HepG2 (cell line): ENCODE measurements around the gene REM2. TPM values are rescaled to one million over a fixed set of nuclear protein-coding genes. Genes with fewer than 3 reads are reported as not detected.

Experiments used
- ATF2 ChIP-seq: sonication (generic); formaldehyde crosslinking; IDR thresholded peaks from 2 replicates; pipeline ENCODE4 v1.4.0; 2020; ENCODE audit warnings: missing genetic modification reagents
- ATF7 ChIP-seq, 2 experiments: fragments of 450-650 bp in 1 of 2; sonication (generic) in 1 of 2; formaldehyde crosslinking in 1 of 2; IDR thresholded peaks; 2 replicates each; pipeline versions ENCODE4 v1.4.0 to v1.6.1; 2016 to 2020; ENCODE audit warnings: antibody characterized with exemption in 1 of 2, mild to moderate bottlenecking in 1 of 2, missing genetic modification reagents in 1 of 2
- FOXC1 ChIP-seq: sonication (generic); formaldehyde crosslinking; IDR thresholded peaks from 2 replicates; pipeline ENCODE4 v1.8.0; 2022; ENCODE audit warnings: mild to moderate bottlenecking, missing genetic modification reagents, borderline replicate concordance
- FOXP1 ChIP-seq, 2 experiments: fragments of 450-650 bp in 1 of 2; IDR thresholded peaks; 2 replicates each; pipeline ENCODE4 v1.6.1; 2017 to 2018; ENCODE audit warnings: antibody characterized with exemption in 1 of 2
- FUBP1 ChIP-seq: sonication (generic); formaldehyde crosslinking; IDR thresholded peaks from 2 replicates; pipeline ENCODE4 v1.5.1; 2020; ENCODE audit warnings: missing genetic modification reagents, mild to moderate bottlenecking, borderline replicate concordance
- KAT7 ChIP-seq: IDR thresholded peaks from 2 replicates; pipeline ENCODE4 v1.6.1; 2018; ENCODE audit warnings: borderline replicate concordance, missing compliant biosample characterization
- KIAA2018 ChIP-seq: sonication (generic); formaldehyde crosslinking; IDR thresholded peaks from 2 replicates; pipeline ENCODE4 v1.5.0; 2020; ENCODE audit warnings: mild to moderate bottlenecking, missing genetic modification reagents, borderline replicate concordance
- NFE2L1 ChIP-seq: sonication (generic); formaldehyde crosslinking; IDR thresholded peaks from 2 replicates; pipeline ENCODE4 v1.4.0; 2020; ENCODE audit warnings: missing genetic modification reagents, mild to moderate bottlenecking, borderline replicate concordance
- PRMT3 ChIP-seq: sonication (generic); formaldehyde crosslinking; IDR thresholded peaks from 2 replicates; pipeline ENCODE4 v1.8.1; 2022; ENCODE audit warnings: low read depth, mild to moderate bottlenecking, moderate library complexity, missing genetic modification reagents, borderline replicate concordance
- RBM22 ChIP-seq: fragments of 200-400 bp; formaldehyde crosslinking; optimal IDR thresholded peaks from 2 replicates; pipeline ENCODE3; 2017; ENCODE audit warnings: mild to moderate bottlenecking, low read length, moderate library complexity
- TP53 ChIP-seq: sonication (generic); formaldehyde crosslinking; conservative IDR thresholded peaks from 2 replicates; pipeline ENCODE4 v1.4.0; 2020; ENCODE audit warnings: missing genetic modification reagents
- ZNF510 ChIP-seq: sonication (generic); formaldehyde crosslinking; IDR thresholded peaks from 2 replicates; pipeline ENCODE4 v1.4.0; 2020; ENCODE audit warnings: low read depth, mild to moderate bottlenecking, missing genetic modification reagents
- ZNF83 ChIP-seq: sonication (generic); formaldehyde crosslinking; IDR thresholded peaks from 2 replicates; pipeline ENCODE4 v1.4.0; 2020; ENCODE audit warnings: missing genetic modification reagents, mild to moderate bottlenecking, borderline replicate concordance
- polyA plus RNA-seq, 8 experiments: library from polyadenylated mRNA; depleted of rRNA in 3 of 8; stranded (reverse) in 7 of 8; unstranded in 1 of 8; fragments of >200 nt; fragmentation: Illumina TruSeq in 4 of 8; extraction: Trizol in 4 of 8; gene quantifications; 2 replicates each; pipeline versions ENCODE4 v1.2.1 to v1.2.3, GENCODE V29; 2011 to 2016; ENCODE audit warnings: low read depth in 4 of 8, missing spikeins in 1 of 8, mixed read lengths in 1 of 8; ENCODE audit not compliant: insufficient read depth in 1 of 8
- total RNA-seq, 5 experiments: library from RNA; depleted of rRNA; stranded (reverse); fragments of >200 nt; fragmentation: Illumina TruSeq; extraction: Trizol; gene quantifications; 2 replicates each; pipeline ENCODE4 v1.2.3, GENCODE V29; 2016; ENCODE audit warnings: low read depth in 1 of 5

Gene REM2
- total and polyA plus RNA-seq, 2 of the 13 experiments (the other 11 are each of a cell fraction or from before 2014, with no cell fraction given): 0.20 TPM; not detected in 1

- TF ChIP-seq KIAA2018 (CRISPR knock-in tag): peak; percentile 91
- TF ChIP-seq FOXC1 (CRISPR knock-in tag): peak; percentile 91; the same call in 1 of the 2 replicates
- TF ChIP-seq TP53: 0 out of 2 replicates have a peak, but pooled peaks have one; percentile 66
- TF ChIP-seq ATF2 (CRISPR knock-in tag): peak; percentile 61
- peak; percentile 97; the same call in 1 of the 2 replicates for TF ChIP-seq FUBP1
- no peak for TF ChIP-seq PRMT3
- peak; percentile 97 for TF ChIP-seq ZNF83 (CRISPR knock-in tag)
- peak; percentile 96 for TF ChIP-seq KAT7
- no peak for TF ChIP-seq FOXP1 (IDR thresholded peaks at IDR 0.05)
- peak; percentile 97 for TF ChIP-seq FOXP1 (CRISPR knock-in tag; IDR thresholded peaks at IDR 0.05)
- TF ChIP-seq ATF7 (IDR thresholded peaks at IDR 0.05): no peak
- no peak; the same call in none of the 2 replicates for TF ChIP-seq ATF7 (CRISPR knock-in tag; IDR thresholded peaks at IDR 0.05)
- peak; percentile 97 for TF ChIP-seq ZNF510 (CRISPR knock-in tag)
- no peak; the same call in 1 of the 2 replicates for TF ChIP-seq NFE2L1 (CRISPR knock-in tag)
- TF ChIP-seq RBM22: no peak
These were observed 11.6 kb upstream of the REM2 start, which contains the start of gene LRP10 (continued) for GRCh38 chr14:22871224-22872032.
